ENCODE results near the gene ITGAX. TPM values are rescaled to one million over a fixed set of nuclear protein-coding genes. Genes with fewer than 3 reads are reported as not detected.

ITGAX gene
- total RNA-seq, 1 donor from 2014 or later: not detected

- Mint-ChIP-seq H3K27me3 (peaks cover 11% of the 10 kb centered on the region), H3K36me3 (no peaks in the 10 kb centered on the region), H3K27ac (no peak overlapping the region), H3K4me3 (no peak overlapping the region), H3K4me1 (ENCODE audit: unreplicated experiment) (no peaks in the 10 kb centered on the region), H3K9me3 (no peaks in the 10 kb centered on the region)
- TF ChIP-seq CTCF (conservative IDR thresholded peaks at IDR 0.05): no peak
- no peak for DNase-seq (ENCODE audit: extremely low spot score, unreplicated experiment)
Measured at GRCh38 chr16:31365131-31365865, 10.3 kb downstream of the ITGAX start.

GRCh38 chr16:31367853-31368252 lies 12.9 kb downstream of the ITGAX start:
- H3K4me1 Mint-ChIP-seq (ENCODE audit: unreplicated experiment): no peaks in the 10 kb centered on the region
- DNase-seq (ENCODE audit: extremely low spot score, unreplicated experiment): no peak
- H3K27ac Mint-ChIP-seq: no peak overlapping the region
- H3K27me3 Mint-ChIP-seq: peaks cover 9% of the 10 kb centered on the region
- no peaks in the 10 kb centered on the region for H3K9me3 Mint-ChIP-seq
- H3K4me3 Mint-ChIP-seq: no peak overlapping the region
- H3K36me3 Mint-ChIP-seq: no peaks in the 10 kb centered on the region
- no peak for TF ChIP-seq CTCF (conservative IDR thresholded peaks at IDR 0.05)

- Mint-ChIP-seq H3K27ac (no peak overlapping the region), H3K36me3 (no peaks in the 10 kb centered on the region), H3K4me1 (ENCODE audit: unreplicated experiment) (no peaks in the 10 kb centered on the region), H3K27me3 (peaks cover 26% of the 10 kb centered on the region), H3K9me3 (no peaks in the 10 kb centered on the region), H3K4me3 (no peak overlapping the region)
- TF ChIP-seq CTCF (conservative IDR thresholded peaks at IDR 0.05): no peak
- no peak for DNase-seq (ENCODE audit: extremely low spot score, unreplicated experiment)
Measured at GRCh38 chr16:31371008-31371407, 16.0 kb downstream of the ITGAX start.

GRCh38 chr16:31371619-31372484 lies 16.9 kb downstream of the ITGAX start:
- Mint-ChIP-seq H3K4me3 (no peak overlapping the region), H3K27ac (no peak overlapping the region), H3K9me3 (no peaks in the 10 kb centered on the region), H3K27me3 (peaks cover 28% of the 10 kb centered on the region), H3K36me3 (no peaks in the 10 kb centered on the region), H3K4me1 (ENCODE audit: unreplicated experiment) (no peaks in the 10 kb centered on the region)
- TF ChIP-seq CTCF (conservative IDR thresholded peaks at IDR 0.05): no peak
- DNase-seq (ENCODE audit: extremely low spot score, unreplicated experiment): no peak

GRCh38 chr16:31373235-31373634 lies 18.3 kb downstream of the ITGAX start:
- Mint-ChIP-seq H3K27me3 (peaks cover 28% of the 10 kb centered on the region), H3K27ac (no peak overlapping the region), H3K36me3 (no peaks in the 10 kb centered on the region), H3K4me1 (ENCODE audit: unreplicated experiment) (no peaks in the 10 kb centered on the region), H3K4me3 (no peak overlapping the region), H3K9me3 (no peaks in the 10 kb centered on the region)
- no peak for DNase-seq (ENCODE audit: extremely low spot score, unreplicated experiment)
- TF ChIP-seq CTCF (conservative IDR thresholded peaks at IDR 0.05): no peak

Data from type B pancreatic cell (in vitro differentiated cells).